Measurements from ENCODE around the gene S100A8.

The S100A8 gene

DNA sequence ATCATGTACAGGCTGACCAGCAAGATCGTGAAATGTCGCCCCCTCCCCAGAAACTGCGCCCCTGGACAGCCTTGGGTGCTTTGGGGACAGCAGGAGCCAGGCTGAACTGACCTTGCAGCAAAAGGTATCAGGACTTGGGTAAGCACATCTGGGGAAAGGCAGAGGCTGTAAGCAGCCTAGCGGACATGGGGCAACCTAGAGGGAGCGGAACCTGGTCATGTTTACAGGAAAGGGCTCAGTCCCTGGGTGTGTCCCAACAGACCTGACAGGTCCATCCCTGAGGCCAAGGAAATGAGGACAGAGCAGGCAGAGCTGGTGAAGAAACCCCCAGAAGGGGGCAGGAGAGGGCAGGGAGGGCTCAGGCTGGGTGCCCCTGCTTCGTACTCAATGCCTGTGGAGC is 3.1 kb upstream of the S100A8 start:
- intact Hi-C loops (cut with DNase I) = no loop called here

DNA sequence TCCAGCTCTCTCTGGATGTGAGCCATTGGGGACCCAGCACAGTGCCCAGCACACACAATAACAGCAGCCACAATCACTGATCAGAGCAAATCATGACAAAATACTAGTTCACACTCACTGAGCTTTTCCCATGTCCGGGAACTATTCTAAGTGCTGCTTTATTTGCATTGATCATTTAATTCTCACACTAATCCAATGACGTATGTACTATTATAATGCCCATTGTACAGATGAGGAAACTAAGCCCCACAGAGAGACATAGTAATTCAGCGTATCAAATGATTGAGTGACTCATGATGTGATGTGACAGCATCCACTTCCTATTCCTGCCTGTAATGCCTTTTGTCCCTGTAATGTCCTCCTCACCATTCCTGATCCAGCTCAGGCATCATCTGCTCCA is 1.9 kb upstream of the S100A8 start:
- intact Hi-C loops (cut with DNase I) = no loop called here
- DNase-seq = no peak

More for the DNA sequence above, 3.1 kb upstream of the S100A8 start:
- DNase-seq = no peak

DNA sequence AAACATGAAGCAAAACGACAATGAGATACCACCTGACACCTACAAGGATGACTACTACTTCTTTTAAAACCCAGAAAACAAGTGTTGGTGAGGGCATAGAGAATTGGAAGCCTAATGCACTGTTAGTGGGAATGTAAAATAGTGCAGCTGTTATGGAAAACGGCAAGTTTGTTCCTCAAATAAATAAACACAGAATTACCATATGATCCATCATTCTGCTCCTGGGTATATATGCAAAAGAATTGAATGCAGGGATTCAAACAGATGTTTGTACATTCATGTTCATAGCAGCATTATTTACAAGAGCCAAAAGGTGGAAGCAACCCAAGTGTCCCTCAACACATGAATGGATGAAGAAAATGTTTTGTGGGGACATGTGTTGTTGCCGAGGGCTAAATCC is 1.4 kb upstream of the S100A8 start:
- no peak for DNase-seq
- intact Hi-C loops (cut with DNase I) = no loop called here

DNA sequence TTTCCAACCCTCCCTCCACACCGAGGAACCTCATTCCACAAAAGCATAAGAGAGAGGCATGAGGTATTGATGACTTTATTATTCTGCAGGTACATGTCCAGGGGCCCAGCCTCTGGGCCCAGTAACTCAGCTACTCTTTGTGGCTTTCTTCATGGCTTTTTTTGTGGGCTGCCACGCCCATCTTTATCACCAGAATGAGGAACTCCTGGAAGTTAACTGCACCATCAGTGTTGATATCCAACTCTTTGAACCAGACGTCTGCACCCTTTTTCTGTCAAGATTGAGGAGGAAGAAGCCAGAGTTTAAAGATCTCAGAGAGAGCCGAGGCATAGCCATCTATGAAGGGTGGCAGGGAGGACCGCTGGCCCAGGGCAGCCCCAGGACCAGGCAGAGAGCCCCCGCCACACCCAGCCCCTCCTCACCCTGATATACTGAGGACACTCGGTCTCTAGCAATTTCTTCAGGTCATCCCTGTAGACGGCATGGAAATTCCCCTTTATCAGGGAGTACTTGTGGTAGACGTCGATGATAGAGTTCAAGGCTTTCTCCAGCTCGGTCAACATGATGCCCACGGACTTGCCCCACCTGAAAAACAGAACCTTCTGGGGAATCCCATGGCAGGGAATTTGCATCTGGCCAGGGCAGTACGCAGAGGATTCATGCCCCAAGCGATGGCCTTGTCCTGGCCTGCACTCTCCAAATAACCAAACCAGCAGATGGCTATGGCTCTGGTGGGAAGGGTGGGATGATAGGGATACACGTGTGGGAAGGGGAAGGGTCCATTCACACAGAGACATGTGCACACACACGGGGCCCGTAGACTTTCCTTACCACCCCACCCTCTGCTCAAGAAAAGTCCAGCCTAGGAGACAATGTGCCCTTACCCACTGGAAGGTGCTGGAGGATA is 647 bp downstream of the S100A8 start:
- intact Hi-C loops (cut with DNase I) = no loop called here
- DNase-seq = no peak

DNA sequence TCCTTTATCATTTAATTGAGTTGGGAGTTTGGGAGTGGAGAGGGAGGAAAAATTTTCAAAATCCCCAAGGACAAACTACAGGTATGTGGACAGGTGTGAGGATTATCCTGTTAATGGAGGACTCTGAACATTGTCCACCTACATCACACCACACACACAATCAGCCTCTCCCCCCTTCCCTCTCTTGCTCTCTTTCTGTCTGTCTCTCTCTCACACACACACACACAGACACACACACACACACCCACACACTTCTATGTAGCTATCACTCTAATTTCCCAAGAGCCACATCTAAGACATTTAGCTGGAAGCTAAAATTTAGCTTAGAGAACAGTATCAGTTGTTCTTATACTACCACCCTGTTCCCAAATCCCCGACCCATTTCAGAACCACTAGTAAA is 1.5 kb downstream of the S100A8 start:
- no peak for DNase-seq

DNA sequence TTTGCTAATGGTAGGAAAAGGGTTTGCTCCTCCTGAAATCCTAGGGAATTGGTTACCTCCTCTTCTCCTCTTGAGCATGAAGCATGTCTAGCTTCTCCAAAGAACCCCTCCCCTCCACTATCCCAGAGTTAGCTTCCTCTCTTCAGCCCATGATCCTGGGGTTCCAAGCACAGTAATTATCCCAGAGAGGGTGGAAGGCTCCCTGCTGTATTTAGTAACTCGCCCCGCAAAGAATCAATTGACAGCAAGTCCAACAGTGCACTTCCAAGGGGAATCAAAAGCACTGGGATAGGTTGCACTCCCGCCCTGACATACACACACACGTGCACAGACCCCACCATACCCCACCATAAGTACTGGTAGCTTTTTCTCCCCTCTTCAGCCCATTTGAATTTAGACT is 3.1 kb downstream of the S100A8 start:
- intact Hi-C loops (cut with DNase I) = no loop called here
- no peak for DNase-seq

More for the DNA sequence above, 1.5 kb downstream of the S100A8 start:
- intact Hi-C loops (cut with DNase I) = no loop called here

DNA sequence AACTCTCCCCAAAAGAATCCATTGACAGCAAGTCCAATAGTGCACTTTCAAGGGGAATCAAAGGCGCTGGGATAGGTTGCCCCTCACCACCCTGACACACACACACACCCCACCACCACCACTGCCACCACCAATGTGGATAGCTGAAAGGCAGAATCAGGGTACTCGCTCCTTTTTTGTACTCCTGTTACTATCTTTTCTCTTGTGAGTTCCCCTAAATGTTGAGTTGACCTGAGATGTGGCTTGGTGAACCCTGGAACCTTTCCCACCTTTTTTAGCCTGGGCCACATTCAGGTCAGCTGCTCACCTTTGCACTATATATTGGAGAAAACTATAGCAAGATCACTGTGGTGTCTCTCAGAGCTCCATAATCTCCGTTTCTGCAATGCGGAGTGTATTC is 3.9 kb downstream of the S100A8 start:
- DNase-seq = no peak
- intact Hi-C loops (cut with DNase I) = no loop called here

DNA sequence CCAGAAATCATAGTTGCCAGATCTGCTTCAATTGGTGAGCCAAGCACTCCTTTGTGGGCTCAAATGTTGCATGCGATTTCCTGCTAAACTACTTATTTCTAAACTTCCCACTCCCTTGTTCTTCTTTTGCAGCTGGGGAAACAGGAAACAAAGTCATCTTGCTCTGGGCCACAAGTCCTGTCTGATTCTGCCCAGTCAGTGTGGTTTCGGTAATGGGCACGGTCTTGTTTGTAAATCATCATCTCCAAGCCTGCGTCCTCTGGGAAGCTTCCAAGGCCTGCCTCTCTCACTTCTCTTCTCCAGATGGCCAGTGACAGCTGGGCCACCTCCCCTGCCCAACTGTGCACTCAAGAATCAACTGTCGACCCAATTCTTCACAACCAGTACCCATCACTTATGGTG is 4.4 kb downstream of the S100A8 start:
- DNase-seq = peak in 3 of 10 donors; percentile 27 to 75 (median 35)
- intact Hi-C loops (cut with DNase I) = no loop called here

DNA sequence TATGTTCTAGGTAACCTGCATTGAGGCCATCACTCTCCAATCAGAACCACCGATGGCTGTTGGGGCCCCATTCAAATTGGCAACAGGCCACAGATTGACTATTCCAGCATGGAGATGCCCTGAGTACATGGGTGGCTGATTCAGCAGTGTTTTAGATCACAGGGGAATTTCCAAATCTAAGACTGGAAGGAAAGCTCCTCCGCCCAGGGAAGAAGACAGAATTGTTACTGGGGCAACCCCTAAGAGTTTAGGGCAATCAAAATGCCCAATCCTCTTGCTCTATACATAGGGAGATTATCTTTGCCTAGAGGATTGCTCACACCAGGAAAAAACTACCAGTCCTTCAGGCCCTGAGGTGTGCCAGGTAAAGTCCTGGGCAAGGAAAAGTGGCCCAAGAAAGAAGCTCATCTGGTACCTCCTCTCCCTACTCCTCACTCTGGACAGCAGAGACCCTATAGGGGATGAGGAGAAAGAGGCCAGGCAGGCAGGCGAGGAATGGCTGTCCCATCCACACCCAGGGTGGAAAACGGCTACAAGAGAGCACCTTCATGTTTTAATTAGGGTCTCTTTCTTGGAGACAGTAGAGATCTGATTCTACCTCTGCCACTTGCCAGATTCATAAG is 5.8 kb downstream of the S100A8 start:
- no peak for DNase-seq
- intact Hi-C loops (cut with DNase I) = no loop called here

DNA sequence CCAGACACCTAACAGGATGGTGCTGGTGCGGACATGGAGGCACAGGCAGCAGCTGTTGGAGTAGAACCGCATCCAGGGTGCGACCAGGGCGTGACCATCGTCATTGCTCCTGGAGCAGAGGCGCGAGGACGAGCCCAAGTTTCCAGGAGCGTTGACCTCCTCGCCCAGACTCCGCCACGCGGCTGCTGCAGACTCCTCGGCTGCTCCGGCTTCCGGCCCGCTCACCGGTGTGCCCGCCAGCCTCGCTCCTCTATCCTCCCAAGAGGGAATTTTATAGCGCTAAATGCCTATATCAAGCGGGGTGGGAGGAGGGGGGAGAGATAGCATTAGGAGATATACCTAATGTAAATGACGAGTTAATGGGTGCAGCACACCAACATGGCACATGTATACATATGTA is 10.2 kb downstream of the S100A8 start:
- DNase-seq = no peak
- intact Hi-C loops (cut with DNase I) = no loop called here

DNA sequence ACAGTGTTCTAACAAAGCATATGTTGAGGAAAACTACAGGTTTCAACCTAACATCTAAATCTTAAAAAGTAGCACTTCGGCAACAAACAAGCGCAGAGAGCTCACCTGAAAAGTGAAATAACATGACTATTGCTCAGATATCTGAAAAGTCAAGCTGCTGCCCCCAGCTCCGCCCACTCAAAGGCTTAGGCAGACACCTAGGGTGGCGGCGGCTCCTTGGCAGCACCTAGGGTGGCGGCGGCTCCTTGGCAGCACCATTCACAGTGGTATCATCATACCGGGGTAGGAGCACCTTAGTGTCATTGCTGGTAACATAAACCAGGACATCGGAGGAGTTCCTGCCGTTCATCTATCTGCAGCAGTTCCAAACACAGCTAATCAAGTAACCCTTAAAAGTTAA is 11.3 kb downstream of the S100A8 start:
- intact Hi-C loops (cut with DNase I) = no loop called here
- DNase-seq = no peak

DNA sequence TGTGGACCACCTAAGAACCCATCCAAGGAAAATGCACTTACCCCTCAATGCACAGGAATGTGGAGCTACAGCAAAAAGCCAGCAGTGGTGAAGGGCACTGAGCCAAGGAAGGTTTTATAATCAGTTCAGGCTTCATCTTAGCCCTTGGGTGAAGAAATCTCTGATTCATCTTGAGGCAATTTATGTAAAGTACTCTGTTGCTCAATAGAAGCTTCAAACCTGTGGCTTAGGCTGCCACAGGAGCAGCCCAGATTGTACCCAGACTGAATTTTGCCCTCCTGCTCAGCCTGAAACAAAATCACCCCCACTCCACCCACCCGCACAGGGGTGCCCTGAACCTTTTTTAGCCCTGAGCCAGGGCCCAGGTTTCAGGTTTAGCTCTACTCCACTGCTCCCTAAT is 15.4 kb downstream of the S100A8 start, which contains the start of gene S100A12:
S100A12 (minus strand) TSS at position 111 of the 400 bp plus-strand sequence. CDS start 1,029 bp downstream, outside the sequence.
- intact Hi-C loops (cut with DNase I) = no loop called here
- DNase-seq = no peak

DNA sequence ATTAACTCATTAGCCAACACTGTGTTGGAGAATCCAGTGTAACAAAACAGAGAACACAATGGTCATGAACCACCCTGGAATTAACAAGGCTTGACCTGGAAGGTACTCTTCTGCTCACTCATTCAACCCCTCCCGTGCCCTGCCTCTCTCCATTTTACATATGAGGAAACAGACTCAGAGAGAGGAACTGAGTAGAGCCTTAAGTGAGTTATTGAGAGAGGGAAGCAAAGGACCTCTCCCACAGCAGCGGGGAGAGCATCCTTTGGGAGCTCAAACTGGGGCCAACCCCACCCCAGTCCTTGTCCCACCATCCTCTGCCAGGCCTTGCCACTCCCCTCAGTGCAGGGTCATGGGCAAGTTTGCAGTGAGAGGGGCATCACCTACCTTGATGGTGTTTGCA is 16.8 kb downstream of the S100A8 start:
- intact Hi-C loops (cut with DNase I) = no loop called here
- DNase-seq = no peak

DNA sequence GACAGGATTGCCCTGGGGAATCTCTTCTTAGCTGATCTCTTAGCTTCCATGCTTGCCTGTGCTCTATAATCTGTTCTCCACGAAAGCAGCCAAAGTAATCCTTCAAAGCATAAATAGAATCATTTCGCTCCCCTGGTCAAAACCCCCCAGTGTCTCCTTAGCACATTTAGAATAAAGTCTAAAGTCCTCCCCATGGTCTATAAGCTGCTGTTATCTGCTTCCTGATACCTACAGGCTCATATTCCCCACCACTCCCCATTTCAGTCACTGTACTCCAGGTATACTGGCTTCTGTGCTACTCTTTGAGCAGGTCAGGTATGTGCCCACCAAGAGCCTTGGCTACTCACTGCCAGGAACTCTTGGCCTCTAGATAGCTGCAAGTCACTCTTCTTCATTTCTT is 18.3 kb downstream of the S100A8 start:
- intact Hi-C loops (cut with DNase I) = no loop called here

DNA sequence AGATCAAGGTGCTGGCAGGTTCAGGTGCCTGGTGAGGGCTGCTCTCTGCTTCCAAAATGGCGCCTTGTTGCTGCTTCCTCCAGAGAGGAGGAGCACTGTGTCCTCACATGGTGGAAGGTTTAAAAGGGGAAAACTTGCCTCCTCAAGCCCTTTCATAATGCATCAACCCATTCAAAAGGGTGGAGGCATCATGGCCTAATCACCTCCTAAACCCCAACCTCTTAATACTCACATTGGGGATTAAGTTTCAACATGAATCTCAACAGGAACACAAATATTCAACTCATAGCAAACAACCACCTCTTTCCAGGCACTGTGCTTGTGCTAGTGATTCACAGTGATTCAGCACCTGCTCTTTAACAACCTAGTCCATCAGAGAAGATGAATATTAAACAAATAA is 19.6 kb downstream of the S100A8 start:
- no peak for DNase-seq
- intact Hi-C loops (cut with DNase I) = no loop called here

More for the DNA sequence above, 18.3 kb downstream of the S100A8 start:
- no peak for DNase-seq

DNA sequence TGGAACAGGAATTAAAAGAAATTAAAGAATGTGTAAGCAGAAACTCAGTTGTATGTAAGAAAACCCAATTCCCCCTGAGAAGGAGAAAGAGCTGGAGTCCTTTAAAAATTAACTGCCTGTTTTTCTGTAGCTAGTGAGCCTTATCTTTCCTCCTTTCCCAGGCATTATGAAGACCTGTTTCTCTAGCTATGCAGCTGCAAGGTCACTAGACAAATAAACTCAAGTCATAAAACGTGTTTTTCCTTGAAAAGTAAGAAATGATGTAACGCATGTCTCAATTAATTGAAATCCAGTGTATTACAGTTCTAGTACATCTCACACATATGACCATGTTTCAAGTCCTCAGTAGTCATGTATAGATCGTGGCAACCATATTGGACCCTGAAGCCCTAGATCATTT is 20.7 kb downstream of the S100A8 start:
- intact Hi-C loops (cut with DNase I) = no loop called here
- no peak for DNase-seq

DNA sequence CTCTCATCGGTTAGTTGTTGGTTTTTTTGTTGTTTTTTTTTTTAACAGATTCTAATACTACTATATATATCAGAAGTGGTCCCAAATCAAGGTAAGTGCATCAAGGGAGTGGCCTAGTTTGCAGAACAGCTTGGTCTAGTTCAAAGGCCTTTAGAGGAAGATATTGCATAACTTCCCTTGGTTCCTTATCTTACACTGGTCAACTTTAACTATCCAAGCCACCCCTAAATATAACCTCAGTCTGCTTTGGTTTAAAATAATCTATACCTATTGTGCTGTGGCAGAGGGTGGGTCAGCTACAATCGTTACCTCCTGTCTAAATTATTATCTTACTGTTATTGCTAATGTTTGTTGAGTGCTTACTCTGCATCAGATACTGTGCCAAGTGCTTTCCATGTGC is 22.4 kb downstream of the S100A8 start:
- intact Hi-C loops (cut with DNase I) = no loop called here
- no peak for DNase-seq

DNA sequence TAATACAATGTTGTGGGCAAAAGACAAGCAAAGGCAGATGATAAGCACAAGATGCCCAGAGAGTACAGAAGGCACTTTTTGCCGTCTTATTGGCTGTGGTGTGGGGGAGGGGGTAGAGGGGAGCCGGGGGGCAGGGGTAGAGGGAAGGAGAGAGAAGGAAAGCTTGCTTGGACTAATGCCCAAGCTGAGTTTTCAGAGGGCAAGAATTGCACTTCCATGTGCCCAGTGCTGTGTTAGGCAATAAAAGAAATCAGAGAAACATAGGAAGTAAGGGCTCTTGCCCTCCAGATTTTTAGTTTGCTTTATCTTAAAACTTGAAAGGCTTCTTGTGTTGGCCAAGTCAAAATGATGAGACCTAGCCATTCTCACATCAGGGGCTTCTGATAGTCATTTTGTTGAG is 23.8 kb downstream of the S100A8 start:
- no peak for DNase-seq
- intact Hi-C loops (cut with DNase I) = no loop called here

DNA sequence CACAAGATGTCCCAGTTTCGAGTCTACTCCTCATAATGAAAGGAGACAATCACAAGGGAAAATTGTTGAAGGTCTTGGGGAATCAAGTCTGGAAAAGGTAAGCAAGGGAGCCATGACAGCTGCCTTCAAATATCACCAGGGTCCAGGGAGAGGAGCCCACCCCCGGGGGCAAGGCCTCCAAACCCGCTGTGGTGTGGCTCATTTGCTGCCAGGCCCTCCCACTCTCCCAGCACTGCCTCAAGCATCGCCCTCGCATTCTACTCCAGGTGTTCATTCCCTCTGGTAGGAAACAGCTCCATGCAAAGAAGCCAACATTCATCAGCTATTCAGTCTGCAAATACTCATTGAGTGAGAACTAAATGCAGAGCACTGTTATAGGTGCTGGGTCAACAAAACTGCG is 24.6 kb downstream of the S100A8 start:
- DNase-seq = no peak
- intact Hi-C loops (cut with DNase I) = no loop called here

DNA sequence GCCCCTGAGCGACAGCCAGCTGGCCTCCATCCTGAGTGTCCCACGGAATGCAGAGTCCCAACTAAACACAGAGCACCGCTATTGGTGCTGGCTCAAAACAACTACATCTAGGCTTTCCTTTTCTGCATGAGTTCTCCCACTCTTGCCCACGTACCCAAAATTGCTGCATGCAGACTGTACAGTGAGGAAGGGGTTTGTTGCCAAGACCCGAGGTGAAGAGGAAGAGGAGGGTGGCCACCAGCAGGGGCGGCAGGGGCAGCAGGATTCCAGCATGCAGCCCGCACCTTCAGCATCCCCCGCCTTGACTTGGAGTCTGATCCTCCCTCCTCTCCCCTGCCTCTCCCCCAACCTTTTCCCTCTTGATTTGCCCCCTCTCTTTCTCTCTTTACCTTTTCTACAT is 25.2 kb downstream of the S100A8 start:
- DNase-seq = no peak
- intact Hi-C loops (cut with DNase I) = no loop called here

DNA sequence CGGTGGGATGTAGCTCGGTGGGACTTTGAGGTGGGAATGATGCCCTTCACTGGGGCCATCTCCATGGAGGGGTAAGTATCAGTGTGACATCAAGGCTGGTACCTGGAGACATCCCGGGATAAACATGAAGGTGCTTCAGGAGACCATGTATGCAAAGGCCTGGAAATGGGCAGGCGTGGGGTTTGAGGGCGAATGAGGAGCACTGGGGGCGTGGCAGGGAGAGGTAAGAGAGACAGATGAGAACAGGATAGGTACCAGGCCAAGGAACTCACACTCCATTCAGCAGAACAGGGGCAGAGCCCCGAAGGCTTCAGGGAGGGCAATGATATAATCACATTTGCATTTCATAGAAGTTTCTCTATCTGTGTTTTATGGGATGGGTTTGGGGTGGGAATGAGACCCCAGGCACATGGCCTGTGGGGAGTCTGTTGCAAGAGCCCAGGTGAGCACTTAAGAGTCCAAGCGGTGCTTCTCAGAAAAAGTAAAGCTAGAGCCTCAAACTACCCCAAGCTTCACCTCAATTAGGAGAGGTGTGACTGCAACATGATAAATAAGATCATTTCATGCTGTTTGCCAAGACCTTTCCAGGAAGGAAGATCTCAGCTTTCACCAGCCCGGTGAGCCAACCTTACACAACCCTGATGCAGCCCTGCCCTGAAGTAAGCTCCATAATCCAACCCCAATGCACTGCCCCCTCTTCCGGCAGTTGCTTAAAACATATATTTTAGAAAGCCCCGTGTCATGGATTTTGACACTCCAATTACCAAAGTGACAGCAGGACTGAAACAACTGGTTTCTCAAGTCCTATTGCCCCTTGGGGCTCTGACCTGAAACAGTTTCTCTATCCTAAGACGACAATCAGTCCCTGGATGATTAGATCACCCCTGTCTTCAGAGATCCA is 25.9 kb downstream of the S100A8 start:
- intact Hi-C loops (cut with DNase I) = no loop called here
- DNase-seq = no peak
